GM21619 (cell line): Measurements from ENCODE around the gene PLEKHG3.

Experiments
- ATAC-seq: cut with Tn5 transposase; IDR thresholded peaks from one replicate; pipeline ENCODE4 v1.9.1; 2021; ENCODE audit not compliant: unreplicated experiment

PLEKHG3 gene

DNA sequence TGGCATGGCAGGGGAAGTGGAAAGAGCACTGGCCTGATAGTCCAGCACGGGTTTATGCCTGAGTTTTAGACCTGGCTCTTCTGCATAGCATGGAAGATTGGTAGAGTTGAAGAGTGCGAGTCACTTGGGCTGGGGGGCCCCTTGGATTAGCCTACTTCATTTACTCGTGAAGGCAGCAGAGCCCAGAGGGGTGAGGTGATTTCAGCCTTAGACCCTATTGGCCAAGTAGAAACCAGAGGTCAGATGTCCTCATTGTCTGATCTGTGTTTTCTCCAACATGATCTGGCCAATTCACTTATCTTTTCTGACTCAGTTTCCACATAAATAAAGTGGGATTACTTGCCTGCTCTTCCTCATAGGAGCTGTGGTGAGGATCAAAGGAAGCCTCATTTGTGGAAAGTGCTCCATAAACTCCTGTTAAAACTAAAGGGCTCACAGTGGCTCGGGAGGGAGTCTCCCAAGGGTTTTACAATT lies 1.9 kb downstream of the PLEKHG3 start:
- ATAC-seq = no peak

DNA sequence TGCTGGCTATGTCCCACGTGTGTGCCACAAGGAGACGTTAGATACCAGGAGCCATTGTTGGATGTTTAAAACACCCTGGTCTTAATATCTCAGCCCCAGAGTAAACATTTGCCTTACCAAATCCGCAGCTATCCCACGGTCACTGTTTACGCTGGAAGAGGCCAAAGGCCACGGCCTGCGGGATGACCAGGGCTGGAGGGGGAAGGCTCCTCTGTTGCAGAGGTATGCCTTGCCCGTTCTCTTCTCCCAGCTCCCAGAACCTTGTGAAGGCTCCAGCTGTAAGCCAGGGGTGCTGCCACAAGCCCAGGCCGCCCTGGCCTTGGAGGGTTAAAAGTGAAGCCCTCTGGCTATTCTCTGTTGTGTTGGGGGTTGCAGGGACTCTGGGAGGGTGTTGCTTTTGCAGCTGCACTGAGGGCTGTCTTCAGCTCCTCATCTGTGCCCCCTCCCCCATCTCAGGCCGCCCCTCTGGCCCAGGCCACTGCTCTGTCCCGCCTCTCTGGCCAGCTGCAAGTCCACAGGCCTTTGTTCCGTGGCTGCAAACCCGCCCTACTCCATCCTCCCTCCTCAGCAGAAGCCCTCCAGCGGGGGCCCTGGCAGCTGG lies 2.5 kb downstream of the PLEKHG3 start:
- no peak for ATAC-seq

DNA sequence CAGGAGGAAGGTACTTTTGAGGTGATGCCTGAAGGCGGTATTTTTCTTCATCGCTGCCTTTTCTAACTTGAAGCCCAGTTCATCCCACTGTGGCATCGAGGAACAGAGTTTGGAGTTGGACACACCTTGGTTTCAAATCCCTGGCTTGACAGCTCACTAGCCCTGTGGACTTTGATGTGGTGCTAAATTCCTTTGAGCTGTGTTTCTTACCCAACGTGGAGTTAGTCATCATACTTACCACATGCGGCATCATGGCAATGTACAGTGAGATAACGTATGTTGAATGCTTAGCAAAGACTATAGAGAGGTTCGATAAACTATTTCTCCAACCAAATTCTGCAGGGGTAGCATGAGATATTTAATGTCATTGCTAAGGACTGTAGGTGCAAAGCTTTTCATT lies 3.4 kb downstream of the PLEKHG3 start:
- no peak for ATAC-seq

DNA sequence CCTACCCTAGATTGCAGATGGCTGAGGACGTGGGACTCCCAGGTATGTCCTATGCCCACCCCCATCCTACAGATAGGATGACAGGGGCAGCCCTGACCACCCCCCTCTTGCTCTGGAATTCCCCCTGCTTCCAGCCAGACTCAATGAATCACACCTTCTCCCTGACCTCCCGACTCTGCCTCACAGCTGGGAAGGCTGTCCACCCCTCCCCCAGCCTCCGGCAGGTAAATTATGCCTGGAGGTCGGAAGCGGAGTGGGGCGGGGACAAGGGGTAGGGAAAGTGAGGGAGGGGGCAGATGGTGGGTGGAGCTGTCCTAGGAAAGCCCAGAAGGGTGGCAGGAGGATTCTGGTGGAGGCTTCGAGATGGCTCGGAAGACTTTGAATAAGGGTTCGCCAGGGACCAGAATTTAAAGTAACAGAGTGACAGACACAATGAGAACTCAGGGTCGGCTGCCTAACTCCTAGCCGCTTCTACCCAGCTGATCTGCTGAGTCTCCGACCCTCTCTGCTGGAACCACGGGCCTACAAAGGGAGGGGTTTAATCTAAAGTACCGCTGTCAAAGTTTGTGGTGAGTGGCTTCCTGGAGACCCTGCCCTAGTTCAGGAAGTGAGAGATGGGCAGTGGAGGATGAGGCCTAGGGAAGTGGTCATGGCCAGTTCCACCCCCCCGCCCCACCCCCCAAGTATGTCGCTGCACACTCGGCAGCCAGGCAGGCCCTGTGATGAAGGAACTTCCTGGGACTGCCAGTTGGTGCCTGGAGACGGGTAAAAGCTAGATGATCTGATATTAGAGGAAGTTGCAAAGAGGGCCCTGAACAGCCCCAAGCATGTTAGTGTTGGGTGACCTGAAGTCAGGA lies 4.2 kb downstream of the PLEKHG3 start:
- no peak for ATAC-seq

DNA sequence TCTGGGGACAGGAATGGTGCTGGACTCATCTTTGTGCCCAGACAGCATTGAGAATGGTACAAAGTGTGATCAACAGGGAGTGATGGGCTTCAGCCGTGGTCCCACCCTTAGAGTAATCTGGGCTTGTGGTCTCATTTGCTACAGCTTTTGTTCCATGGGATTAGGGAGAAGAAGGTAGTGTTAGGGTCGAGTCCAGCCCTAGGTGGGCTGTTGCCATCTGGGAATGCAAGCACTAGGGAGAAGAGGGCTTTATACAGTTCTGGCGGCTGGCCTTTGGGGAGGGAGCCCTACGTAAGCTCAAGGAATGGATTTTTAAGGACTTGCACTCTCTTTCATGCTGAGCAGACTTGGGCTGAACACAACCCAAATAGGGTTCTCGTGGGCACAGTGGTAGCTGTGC lies 4.9 kb downstream of the PLEKHG3 start:
- ATAC-seq = no peak

DNA sequence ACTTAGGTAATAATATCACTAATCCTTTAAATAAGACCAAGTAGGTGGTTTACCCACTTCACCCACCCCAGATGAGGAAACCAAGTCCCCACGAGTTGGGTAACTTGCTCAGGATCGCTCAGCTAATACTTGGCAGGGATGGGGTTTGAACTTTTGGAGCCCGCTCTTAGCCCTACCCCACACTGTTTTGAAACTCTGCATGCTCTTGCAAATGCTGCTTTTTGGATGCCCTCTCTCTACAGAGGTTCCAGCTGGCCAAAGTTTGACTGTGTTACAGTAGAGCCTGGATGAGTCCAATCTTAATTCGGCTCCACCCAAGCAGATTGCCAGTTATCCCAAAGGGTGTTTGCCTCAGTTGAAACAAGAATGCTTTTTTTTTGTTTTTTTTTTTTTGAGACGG lies 6.8 kb downstream of the PLEKHG3 start:
- no peak for ATAC-seq

DNA sequence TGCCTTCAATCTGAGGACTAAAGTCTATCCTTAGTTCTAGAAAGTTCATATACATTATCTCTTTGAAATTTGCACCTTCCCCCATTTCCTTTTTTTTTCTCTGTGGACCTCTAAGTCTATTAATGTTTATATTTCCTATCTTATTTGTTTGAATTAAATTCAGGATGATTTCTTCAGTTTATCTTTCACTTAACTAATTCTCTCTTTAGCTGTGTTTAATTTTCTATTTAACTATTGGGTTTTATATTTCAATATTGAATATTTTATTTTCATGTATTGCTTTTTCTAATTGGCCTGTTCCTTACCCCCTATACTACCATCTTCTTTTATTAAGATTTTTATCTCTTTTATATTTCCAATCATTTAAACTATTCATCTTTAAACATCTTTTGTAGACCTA lies 9.5 kb downstream of the PLEKHG3 start:
- ATAC-seq = no peak

DNA sequence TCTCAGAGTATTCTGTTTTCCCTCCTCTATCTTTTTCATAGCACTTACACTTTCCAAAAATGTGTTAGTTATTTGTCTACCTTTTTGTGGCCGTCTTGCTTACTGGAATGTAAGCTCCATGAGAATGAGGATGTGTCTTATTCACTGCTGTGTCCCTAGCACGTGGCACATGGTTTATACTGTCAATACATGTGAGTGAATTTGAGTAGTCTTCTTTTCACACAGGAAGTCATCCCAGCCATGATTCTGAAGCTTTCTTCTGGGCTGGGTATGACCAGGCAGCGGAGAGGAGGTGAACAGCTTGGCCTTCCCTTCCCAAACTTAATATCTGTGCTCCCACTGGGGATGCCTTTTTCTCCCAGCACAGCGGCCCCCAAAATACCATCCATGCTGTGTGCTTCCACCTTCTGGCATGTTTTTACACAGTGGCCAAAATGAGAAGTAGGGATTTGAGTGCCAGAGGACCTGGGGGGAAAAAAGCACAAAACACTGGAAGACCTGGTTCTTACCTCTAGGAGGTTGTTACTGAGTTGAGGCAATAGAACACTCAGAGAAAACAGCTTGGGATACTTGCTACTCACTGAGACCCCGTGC lies 10.3 kb downstream of the PLEKHG3 start:
- no peak for ATAC-seq

DNA sequence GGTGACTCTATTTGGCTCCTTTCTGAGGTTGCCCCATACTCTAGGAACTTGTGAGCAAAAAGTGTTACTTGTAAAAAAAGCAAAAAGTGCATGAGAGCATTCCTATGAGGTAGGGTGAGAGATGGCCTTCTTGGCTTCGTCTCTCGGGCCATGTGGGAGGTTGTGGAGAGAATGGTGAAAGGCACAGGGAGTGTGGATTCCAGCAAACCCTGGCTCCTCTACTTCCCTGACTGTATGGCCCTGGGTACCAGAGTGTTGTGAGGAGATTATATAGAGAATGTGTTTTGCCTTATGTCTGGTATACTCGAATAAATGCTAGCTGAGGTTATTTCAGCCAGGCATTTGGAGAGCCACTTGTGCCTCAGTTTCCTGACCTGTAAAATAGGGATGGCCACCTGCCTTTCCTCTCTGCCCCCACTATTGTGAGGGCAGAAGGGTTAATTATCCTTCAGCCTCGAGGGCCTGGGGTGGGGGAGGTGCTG lies 11.0 kb downstream of the PLEKHG3 start:
- no peak for ATAC-seq

DNA sequence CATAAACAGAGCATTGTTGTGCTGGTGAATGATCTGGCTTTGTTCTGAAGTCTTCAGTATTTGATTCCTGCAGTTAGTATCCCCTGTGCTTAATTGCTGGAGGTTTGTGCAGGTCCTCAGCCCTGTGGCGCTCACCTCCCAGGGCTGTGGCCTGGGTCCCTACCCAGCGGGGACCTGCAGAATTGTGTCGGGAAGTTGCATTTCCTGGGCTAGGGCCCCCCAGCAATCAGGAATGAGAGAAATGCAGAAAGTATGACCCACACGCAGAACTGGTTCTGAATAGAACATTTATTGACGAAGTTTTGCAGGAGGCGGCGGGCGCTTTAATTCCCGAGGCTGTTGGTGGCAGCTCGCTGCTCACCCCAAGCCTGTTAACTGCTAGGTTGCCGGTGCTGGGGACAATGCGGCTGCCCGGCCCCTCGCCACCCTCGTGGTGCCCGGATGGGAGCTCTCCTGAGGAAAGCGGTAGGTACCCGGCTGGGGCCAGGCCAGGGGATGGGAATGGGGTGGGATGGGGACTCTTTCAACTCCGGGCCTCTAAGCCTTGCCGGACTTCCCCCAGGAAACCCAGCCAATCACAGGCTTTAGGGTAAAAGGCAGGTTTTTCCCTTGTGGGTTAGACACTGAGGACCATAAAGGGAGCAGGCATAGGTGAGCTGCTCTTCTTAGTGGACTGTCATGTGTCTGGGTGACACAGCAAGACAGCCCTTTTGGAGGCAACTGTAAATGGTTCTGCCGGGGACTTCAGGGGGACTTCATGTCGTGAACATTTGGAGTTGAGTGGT lies 11.6 kb downstream of the PLEKHG3 start:
- no peak for ATAC-seq

DNA sequence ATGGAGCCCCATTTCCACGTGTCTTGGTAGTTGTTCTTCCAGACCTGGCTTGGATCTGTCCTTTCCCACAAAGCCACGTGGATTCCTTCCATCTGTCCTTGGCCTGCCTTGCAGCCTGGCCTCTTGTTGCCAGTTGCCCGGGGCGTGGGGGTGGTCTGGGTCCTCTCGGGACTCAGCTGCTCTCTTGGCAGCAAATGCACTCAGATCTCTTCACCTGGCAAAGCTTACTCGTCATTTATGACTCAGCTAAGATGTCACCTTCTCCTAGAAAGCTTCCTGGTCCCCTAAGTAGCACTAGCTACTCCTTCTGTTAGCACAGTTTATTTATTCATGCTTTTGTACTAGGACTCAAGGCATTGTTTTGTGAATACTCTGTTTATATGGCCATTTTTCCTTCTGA lies 13.6 kb downstream of the PLEKHG3 start:
- no peak for ATAC-seq

DNA sequence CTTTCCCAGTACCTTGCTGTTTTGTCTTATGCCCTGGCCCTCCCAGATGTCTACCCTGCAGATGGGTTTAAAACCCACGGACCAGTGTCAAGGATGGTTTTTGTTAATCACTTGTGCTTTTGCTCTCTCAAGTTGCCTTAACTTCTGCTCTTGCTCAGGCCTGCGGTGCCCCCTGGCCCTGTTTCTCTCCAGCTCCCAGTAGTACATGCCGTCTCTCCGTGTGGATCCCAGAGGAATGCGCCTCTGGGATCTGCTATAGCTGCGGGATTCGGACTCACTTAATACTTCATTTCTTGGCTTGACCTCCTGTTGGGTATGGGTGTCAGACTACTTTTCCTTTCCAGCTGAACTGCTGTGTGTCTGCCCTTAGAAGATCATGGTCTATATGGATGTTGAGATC lies 14.5 kb downstream of the PLEKHG3 start:
- ATAC-seq = no peak

DNA sequence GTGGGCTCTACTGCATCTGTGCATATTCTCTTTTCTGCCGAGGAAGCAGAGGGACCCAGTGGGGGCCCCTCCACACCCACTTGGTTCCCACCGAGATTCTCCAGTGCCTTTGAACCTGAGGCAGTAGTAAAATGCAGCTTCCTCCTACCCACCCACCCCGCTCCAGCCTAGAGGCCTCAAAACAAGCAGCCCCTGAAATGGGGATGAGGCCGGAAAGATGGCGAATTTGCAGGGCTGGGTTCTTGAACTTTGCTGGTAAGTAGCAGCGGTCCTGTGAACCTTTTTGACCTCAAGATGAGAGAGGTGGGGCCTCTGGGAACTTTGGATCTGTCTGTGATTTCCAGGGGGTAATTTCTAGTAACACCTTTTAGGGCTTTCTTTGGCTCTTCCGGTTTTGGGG lies 15.4 kb downstream of the PLEKHG3 start:
- ATAC-seq = no peak

DNA sequence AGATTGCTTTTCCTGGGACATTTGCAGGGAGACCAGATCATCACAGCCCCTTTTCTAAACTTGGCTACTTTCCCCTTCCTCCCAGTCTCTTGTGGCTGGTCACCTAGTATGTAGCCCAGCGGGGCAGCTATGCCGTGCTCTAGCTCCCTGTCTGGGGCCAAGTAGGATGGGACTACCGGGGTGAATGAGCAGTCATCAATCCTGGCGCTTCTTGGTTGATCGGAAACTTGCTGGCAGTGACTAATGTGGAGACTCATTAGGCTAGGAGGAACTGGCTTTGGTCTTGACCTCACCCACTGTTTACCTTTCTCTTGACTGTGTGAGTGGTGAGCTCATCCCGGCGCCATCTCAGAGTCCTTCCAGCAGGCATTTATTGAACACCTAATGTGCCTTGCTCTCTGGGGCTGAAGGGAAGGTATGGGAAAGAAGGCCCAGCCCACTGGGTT lies 15.9 kb downstream of the PLEKHG3 start:
- ATAC-seq = no peak

DNA sequence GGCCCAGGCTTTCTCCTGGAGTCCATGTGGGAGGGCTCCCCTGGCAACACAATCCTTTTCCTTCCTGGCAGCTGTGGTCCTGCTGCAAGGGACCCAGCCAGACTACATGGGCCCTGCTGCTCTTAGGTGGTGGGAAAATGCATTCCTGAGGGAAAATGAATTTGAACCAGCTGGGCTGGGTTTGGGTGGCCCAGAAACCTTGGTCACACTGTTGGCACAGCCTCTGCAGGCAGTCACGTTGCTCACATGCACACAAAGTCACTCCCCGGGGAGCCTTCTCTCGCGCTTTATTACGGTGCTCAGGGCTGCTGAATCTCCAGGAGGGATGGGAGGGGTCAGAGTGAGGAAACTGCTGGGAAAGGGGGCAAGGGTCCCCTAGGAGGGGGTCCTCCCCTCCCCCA lies 17.2 kb downstream of the PLEKHG3 start:
- ATAC-seq = no peak

DNA sequence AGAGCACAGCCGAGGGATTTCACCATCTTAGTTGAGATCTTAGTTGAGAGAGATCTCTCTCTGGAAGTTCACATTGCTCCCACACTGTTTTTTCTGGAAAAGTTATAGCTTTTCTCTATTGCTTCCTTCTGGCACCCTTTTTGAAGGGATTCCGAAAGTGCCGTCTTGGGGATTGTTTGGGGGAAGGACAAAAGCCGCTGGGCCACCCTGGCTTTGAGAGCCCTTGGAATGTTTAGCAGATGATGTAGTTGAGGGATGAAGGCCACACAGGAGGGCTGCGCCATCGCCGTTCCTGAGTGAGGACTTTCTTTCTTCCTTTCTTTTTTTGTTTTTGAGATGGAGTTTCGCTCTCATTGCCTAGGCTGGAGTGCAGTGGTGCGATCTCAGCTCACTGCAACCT lies 17.7 kb downstream of the PLEKHG3 start:
- ATAC-seq = no peak

DNA sequence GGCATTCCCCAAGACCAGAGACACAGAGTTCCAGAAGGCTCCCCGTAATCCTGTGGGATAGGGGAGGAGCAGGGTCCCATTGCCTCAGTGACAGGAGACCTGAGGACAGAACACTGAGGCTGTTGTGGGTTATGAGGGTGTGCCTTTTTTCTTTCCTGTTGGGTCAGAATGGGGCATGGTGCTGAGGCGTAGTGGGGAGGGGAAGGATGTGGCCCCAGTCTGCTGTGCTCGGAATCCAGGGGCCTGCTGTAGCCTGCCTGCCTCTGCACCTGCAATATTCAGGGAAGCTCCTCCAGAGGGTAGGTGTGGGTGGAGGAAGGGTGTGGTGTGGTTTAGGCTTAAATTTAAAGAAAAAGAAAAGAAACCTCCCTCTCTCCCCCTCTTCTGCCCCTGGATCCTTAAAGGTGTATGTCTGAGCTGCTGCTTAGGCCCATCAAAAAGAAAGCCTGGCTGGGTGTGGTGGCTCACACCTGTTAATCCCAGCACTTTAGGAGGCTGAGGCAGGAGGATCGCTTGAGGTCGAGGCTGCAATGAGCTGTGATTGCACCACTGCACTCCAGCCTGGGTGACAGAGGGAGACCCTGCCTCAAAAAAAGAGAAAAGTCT lies 18.7 kb downstream of the PLEKHG3 start:
- ATAC-seq = no peak

DNA sequence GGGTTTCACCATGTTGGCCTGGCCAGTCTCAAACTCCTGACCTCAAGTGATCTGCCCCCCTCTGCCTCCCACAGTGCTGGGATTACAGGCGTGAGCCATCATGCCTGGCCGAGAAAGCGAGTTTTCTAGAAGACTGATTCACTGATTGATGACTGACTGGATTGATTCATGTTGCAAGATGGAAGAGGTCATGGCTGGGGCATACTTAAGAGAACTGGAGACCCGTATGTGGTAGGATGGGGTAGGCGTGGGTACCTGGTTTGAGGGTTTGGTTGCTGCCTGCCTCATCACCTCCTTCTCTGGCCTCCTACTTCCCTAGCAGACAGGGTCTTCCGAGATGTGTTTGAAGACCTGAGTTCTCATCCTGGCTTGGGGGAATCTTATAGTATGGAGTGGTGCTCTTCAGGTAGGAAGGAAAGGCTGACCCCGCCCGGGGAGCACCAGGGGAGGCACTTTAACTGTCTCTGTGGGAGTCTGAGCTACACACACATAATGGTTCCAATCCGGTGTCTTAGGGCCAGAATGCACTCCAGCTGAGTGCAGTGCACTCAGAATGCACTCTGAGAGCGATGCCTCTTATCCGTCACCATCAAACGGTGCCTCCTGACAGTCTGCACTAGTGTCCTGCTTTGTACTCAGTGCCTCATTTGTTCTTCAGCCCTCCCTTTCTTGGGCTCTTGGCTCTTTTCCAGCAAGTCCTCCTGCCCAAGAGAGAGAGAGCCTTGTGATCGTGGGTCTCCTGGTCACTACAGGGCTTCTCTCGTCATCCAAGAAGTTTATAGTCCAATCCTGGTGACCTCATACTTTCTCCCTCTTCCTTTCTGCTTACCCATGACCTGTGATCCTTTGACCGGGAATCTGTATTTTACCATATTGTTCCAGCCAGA lies 19.7 kb downstream of the PLEKHG3 start:
- no peak for ATAC-seq

DNA sequence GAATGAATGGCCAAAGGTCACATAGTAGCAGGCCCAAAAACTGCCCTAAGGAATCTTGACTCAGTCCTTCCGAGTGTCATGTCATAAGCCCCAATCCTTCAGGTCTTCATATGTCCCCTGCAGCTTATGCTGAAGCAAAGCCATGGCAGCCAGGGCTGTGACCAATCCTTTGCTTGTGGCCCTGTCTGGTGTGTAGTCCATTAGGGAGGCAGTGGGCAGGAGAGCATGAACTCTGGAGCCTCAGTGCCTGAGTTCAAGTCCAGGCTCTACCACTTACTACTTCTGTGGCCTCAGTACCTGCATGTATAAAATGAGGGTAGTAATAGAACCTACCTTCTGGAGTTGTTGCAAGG lies 20.3 kb downstream of the PLEKHG3 start:
- no peak for ATAC-seq

DNA sequence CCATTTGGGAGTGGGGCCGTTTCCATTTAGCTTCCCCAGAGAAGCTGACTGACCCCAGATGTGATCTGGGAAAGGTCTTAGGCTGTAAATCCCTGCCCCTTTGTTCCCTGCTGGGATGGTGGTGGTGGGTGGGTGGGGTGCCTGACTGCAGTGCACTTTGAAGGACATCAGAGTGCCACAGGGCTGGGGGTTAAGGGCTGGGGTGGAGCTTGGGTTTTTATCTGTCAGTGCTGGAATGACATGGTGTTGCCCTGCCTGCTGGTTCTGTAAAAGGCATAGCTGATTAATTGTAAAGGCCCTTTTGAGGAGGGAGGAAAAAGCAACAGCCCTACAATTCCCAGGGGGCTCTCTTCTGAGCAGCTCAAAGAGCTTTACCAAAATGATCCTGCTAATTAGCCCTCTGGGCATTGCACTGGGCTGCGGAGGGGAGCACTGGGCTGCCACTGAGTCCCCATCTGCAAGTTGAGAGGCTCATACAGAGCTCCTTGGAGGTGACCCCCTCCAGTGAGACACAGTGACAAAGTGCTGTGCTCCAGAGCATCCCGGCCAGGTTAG lies 21.1 kb downstream of the PLEKHG3 start:
- ATAC-seq = no peak
